Endothelial cell of umbilical vein (primary cell): ENCODE results near the gene ZNF892.

Source experiments
- CTCF ChIP-seq, 2 donors: IDR thresholded peaks; 1 replicate in 1 of 2; 2 replicates in 1 of 2; pipeline ENCODE4 v1.5.1; 2011; ENCODE audit warnings: low read length in 2 of 2, mild to moderate bottlenecking in 2 of 2, moderate library complexity in 2 of 2, control low read depth in 1 of 2, inconsistent platforms in 1 of 2, low read depth in 1 of 2; ENCODE audit not compliant: insufficient read depth in 1 of 2; ENCODE audit errors: extremely low read depth in 1 of 2
- FOS ChIP-seq: IDR thresholded peaks from 2 replicates; pipeline ENCODE4 v1.6.1; 2011; ENCODE audit warnings: mild to moderate bottlenecking, low read length, moderate library complexity, borderline replicate concordance; ENCODE audit not compliant: insufficient read depth
- MAX ChIP-seq: IDR thresholded peaks from 2 replicates; pipeline ENCODE4 v1.6.1; 2011; ENCODE audit not compliant: insufficient read depth, insufficient read length
- MYC ChIP-seq: IDR thresholded peaks from one replicate; pipeline ENCODE4 v1.6.1; 2011; ENCODE audit warnings: mild to moderate bottlenecking, low read depth, low read length
- POLR2A ChIP-seq: IDR thresholded peaks from 2 replicates; pipeline ENCODE4 v1.6.1; 2012; ENCODE audit warnings: low read depth, mild to moderate bottlenecking, control low read depth, low read length

GRCh38 chr2:95240556-95240955 lies 33.2 kb downstream of the ZNF892 start:
- TF ChIP-seq CTCF (IDR thresholded peaks at IDR 0.05; ENCODE audit: extremely low read depth in 1 of 2, insufficient read depth in 1 of 2, low read depth in 1 of 2, low read length in 2 of 2) (no peak), FOS (no peak), MAX (no peak), MYC (no peak), POLR2A (no peak)
